Bronchial epithelial cell (primary cell): ENCODE data around the gene CAPZA1. TPM values are rescaled to one million over a fixed set of nuclear protein-coding genes. Genes with fewer than 3 reads are reported as not detected.

Experiments
- DNase-seq: peaks from one replicate; pipeline ENCODE4 v3.0.0-alpha.2; 2010; ENCODE audit warnings: low read depth
- FAIRE-seq: peaks from 2 replicates; lab custom pipeline; 2011; peaks lifted over from hg19 to GRCh38; lab: Jason Lieb, UNC
- H3K27me3 ChIP-seq: 2 replicates; pipeline ENCODE4 v1.5.1; 2011; ENCODE audit warnings: low read length; ENCODE audit not compliant: control insufficient read depth, insufficient read depth
- H3K36me3 ChIP-seq: 2 replicates; pipeline ENCODE4 v1.5.1; 2011; ENCODE audit warnings: low read length; ENCODE audit not compliant: control insufficient read depth, insufficient read depth
- H3K4me3 ChIP-seq: 2 replicates; pipeline ENCODE4 v1.5.1; 2011; ENCODE audit warnings: mild to moderate bottlenecking, low read depth, low read length, control low read depth
- CTCF ChIP-seq: IDR thresholded peaks from 2 replicates; pipeline ENCODE4 v1.5.1; 2011; ENCODE audit warnings: mild to moderate bottlenecking, moderate library complexity, low read length, control low read depth, inconsistent platforms; ENCODE audit not compliant: insufficient read depth, severe bottlenecking
- total RNA-seq: library from RNA; depleted of rRNA; stranded (reverse); fragments of >200 nt; gene quantifications from 2 replicates; pipeline ENCODE4 v1.2.1, GENCODE V29; 2014

CAPZA1 gene
- total RNA-seq, 1 donor from 2014 or later = 265 TPM

- no peak for DNase-seq
- no peaks in the 10 kb centered on the region for H3K27me3 ChIP-seq
- FAIRE-seq = no peak
- peaks cover 42% of the 10 kb centered on the region for H3K36me3 ChIP-seq
- no peak overlapping the region for H3K4me3 ChIP-seq
- TF ChIP-seq CTCF = no peak
Measured at GRCh38 chr1:112697781-112698201, 78.2 kb downstream of the CAPZA1 start.

- no peak for TF ChIP-seq CTCF
- H3K27me3 ChIP-seq = no peaks in the 10 kb centered on the region
- DNase-seq (no peak), FAIRE-seq (no peak)
- no peak overlapping the region for H3K4me3 ChIP-seq
- peaks cover 43% of the 10 kb centered on the region for H3K36me3 ChIP-seq
Measured at GRCh38 chr1:112698366-112699310, 79.0 kb downstream of the CAPZA1 start.

GRCh38 chr1:112699425-112700144 lies 80.0 kb downstream of the CAPZA1 start:
- H3K36me3 ChIP-seq = peaks cover 39% of the 10 kb centered on the region
- FAIRE-seq (no peak), DNase-seq (no peak)
- H3K4me3 ChIP-seq = no peak overlapping the region
- TF ChIP-seq CTCF = no peak
- no peaks in the 10 kb centered on the region for H3K27me3 ChIP-seq

GRCh38 chr1:112700290-112701226 lies 80.9 kb downstream of the CAPZA1 start:
- FAIRE-seq = no peak
- Histone ChIP-seq H3K27me3 (no peaks in the 10 kb centered on the region), H3K36me3 (peaks cover 39% of the 10 kb centered on the region), H3K4me3 (no peak overlapping the region)
- TF ChIP-seq CTCF = peak; percentile 6
- DNase-seq = peak; percentile 86

GRCh38 chr1:112701227-112702066 lies 81.8 kb downstream of the CAPZA1 start:
- Histone ChIP-seq H3K27me3 (no peaks in the 10 kb centered on the region), H3K36me3 (peaks cover 36% of the 10 kb centered on the region), H3K4me3 (no peak overlapping the region)
- FAIRE-seq (no peak), DNase-seq (no peak)
- no peak for TF ChIP-seq CTCF
